ENCODE results near the gene AATF. TPM values are rescaled to one million over a fixed set of nuclear protein-coding genes. Genes with fewer than 3 reads are reported as not detected.

Gene AATF
- polyA plus RNA-seq, 3 donors = 33.2 to 34.1 (median 34.0) TPM

DNA sequence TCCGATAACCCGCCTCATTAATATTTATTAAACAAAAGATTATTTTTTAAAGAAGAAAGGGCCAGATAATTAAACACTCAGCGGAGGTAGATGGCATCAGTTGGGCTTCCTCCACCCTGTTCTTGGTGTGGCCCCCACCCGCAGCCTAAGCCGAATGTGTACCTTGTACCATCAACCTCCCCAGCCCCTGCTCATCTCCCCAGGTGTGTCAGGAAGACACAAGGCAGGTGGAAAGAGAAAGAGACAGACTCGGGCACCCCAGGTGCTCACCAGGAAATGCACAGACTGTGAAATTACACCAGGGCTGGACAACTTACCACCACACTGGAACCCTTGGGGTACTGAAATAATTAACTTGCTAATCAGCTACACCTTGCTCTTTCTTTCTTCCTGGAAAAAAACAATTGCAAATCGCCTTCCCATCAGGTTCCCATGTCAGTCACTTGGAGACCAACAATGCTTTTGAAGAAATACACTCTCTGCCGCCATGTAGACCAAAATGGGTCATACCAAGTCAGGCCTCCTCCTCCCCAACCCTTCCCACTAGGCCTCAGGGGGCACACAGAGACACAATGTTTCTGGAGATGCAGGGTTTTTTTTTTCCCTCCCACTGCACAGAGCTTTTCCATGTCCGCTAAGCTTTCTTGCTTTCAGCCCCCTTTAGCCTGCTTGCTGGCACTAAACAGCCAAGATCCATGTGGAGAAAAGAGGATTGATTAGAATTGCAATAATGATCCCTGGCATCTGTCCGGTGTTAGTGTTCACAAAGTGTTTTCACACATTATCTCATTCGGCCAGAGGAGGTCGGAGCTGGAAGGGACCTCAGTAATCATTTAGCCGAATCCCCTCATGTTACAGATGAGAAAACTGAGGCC lies 20.0 kb upstream of the AATF start:
- no peak overlapping the region for H3K27ac ChIP-seq (ENCODE audit: low read depth, low read length)
- 39 to 41% (median 40%) methylated on average over 13 of the region's 13 CpGs for WGBS, 3 donors

DNA sequence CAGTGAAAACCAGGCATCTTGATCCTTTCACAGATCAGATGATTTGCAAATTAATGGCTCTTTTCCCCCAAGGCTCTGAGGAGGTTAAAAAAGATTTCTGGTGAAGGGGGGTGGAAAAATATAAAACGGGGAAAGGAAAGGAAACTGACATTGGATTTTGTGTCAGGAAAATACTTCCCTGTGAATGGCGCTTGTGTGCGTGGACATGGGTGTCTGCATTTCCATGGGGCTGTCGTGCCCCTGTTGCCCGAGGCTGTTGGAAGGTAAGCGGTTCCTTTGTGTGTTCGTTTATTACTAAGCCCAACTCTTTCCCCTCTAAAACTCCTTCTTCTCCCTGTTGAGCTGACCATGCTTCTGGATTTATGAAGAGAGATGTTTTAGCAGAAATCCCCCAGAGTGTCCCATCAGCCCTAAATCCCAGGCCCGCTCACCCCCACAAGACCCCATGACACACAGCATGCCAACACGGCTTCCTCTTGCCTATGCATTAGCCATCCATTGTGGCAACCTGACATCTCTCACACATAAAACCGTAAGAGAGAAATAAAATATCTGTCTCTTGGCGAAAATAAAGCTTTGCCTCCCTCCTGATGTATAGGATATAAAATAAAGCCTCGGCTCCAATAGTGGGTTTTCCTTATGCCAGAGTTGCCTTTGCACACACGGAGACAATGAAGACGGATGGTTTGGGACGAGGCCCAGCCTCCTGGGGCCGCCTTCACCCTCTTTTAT lies 18.7 kb upstream of the AATF start:
- H3K27ac ChIP-seq (ENCODE audit: low read depth, low read length) = no peak overlapping the region
- 31 to 37% (median 34%) methylated on average over 16 of the region's 16 CpGs for WGBS, 3 donors

DNA sequence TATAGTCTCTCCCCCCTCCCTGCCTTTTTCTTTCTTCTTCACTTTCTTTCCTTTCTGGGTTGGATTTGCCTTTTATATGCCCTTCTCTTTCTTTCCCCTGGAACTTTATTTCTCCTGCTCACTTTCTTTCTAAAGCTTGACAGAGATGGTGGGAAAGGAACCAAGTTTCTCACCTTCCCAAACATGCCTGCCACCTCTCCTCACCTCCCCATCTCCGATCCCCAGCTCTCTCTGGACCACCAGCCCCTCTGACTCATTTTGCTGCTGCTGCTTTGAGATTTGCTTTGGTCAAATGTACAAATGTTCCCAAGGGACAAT lies 18.2 kb upstream of the AATF start:
- no peak overlapping the region for H3K27ac ChIP-seq (ENCODE audit: low read depth, low read length)
- WGBS, 3 donors = 57 to 65% (median 62%) methylated on average over 1 of the region's 1 CpG

DNA sequence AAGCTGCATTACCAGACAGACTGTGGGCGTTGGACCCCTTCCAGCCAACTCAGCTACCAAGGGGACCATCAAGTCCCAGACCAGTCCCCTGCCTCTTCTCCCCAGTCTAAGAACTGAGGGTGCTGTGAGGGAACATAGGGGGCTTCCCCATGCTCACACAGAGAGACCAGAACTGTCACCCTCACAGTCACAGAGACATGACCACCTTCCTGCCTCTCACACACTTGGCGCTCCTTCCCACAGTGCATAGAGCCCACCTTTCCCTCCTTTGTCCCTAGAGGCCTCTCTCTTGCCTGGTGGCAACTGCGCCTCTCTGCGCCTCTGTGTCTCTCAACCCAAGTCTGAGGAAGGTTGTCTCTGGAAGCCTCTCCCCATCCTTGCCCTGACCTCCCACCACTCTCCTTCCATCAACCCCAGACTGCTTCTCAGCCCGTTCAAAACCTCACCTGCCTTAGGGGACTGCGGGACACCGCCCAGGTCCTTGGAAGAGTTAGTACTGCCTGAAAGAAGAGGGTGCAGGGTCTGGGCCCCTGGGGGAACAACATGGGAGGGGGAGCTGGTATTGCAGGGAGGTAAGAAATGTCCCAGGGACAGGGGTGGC lies 17.6 kb upstream of the AATF start:
- no peak overlapping the region for H3K27ac ChIP-seq (ENCODE audit: low read depth, low read length)
- 30 to 49% (median 40%) methylated on average over 7 of the region's 7 CpGs for WGBS, 3 donors

DNA sequence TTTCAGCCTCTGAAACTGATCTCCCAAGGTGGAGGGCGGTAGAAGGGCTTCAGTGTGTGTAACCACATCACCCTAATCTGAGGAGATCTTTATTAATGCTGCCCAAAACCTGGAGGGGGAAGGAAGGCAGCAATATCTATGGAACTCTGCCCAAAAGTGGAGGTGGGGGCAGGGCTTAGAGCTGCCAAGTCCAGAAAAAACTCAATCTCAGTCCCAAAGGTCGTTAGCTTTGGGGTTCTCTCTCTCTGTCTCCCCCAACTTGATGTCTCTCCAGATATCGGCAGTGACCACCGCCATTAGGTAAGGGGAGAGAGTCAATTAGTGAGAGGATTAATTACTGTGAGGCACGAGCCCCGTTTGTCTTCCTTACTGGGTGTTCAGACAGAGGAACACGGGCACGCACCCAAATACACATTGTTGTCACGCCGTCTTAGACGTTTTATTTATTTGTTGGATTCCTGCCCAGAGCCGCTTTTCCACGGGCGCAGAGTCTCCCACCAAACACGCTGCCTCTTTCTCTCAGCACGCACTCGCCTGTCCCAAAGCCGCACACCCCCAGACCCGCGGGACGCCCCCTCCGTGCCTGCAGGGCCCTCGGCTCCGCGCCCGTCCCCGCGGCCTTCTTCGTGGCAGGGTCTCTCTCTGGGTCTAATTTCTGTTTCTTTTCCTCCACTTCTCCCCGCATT lies 16.9 kb upstream of the AATF start:
- H3K27ac ChIP-seq (ENCODE audit: low read depth, low read length) = no peak overlapping the region
- 2 to 4% (median 3%) methylated on average over 30 of the region's 30 CpGs for WGBS, 3 donors

DNA sequence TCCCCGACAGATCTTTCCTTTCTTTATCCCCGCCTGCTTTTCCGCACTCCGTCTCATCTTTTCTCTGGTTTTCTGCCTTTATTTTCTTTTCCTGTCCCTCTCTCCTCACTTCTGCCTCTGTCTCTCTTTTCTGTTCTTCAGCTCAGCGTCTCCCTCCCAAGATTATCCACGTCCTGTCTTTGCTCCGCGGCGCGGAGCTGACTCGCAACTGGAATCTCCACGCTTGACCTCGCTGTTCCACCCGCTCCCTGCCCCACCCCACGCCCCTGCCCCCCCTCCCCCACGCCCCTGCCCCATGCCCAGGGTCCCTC lies 16.4 kb upstream of the AATF start:
- H3K27ac ChIP-seq (ENCODE audit: low read depth, low read length) = no peak overlapping the region
- 2 to 7% (median 4%) methylated on average over 16 of the region's 16 CpGs for WGBS, 3 donors

DNA sequence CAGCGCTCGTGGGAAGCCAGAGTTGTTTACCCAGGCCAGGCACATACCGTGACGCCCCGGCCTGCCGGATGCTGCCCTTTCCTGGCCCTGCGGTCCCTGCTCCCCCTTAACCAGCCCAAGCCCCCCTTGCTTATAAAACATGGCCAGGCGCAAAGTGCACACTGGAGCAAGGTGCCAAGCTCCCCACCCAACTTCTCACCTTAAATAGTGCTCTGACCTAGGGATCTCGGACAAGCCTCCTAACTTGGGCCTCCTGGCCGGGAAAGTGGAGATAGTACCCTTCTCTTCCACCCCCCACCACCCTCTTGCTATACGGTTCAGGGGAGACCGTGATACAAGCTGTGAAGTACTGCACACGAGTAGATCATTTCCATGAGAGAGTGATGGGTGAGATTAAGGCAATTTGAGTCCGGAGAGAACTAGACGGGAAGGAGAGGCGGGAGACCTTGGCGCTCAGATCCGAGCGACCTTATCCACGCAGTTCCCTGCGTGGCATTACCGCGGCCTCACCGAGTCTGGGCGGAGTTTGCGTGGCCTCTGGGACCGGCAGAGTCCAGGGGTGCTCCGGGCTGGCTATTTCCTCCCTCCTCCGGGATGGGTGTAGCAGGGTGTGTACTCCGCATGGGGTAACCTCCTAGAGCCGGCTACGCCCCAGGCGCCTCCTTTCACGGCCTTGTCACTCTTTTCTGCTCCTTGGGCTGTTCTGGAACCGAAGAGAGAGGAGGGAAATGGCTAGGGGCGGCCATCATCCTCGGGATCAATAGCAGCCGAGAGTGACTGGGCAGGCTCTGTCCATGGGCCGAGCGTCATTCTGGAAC lies 15.9 kb upstream of the AATF start:
- no peak overlapping the region for H3K27ac ChIP-seq (ENCODE audit: low read depth, low read length)
- 6 to 9% (median 8%) methylated on average over 39 to 40 of the region's 40 CpGs for WGBS, 3 donors

DNA sequence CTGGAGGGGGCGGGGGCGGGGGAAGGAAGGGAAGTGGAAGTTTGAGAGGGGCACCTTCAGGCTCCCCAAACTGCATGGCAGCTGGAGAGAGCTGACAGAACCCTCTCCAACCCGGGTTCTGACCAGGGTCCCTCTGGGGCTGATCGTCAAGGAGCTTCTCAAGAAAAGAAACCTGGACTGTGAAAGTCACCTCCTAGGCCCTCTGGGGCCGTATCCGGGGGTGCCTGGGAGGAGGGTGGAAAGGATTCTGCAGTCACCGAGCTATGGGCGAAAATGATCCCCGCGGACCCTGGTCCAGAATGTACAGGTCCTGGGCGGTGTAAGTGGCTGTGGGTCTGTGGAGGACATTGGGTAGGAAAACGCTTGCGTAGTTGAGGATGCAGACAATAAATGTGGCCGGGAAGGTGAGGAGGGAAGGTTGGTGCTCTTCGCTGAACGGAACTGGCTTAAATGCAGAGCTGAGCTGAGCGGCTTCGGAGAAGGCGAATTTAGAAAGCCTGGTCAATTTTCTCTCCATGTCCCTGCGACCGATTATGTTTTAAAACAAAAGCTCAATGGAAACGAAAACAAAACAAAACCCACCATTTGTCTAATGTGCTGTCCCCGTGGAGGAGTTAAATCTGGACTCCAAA lies 15.1 kb upstream of the AATF start:
- 3 to 9% (median 9%) methylated on average over 23 of the region's 23 CpGs for WGBS, 3 donors

DNA sequence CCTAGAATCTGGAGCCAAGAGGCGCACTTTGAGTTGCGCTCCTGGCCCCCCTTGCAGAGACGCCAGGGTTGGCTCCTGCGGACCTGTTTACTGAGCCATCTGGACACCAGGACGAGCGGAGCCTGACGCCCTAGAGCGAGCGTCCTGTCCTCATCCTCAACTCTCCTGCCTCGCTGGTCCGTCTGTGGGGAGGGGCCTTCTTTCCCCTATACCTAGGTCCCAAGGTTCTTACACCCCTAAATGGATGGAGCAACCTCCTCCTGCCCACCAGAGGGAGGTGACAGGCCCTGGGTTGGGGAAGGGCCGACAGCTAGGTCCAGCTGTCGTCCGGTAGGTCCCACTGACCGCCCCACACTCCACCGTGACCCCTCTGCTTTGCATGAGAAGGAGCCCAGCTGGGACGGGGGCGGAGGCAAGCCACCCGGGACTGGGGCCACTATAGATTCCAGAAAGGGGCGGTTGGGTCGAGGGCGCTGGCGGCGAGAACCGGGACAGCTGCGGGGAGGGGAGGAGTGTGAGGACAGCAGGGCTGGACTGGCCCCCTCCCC lies 14.5 kb upstream of the AATF start:
- H3K27ac ChIP-seq (ENCODE audit: low read depth, low read length) = no peak overlapping the region
- WGBS, 3 donors = 4 to 6% (median 5%) methylated on average over 26 of the region's 26 CpGs

More for the DNA sequence above, 15.1 kb upstream of the AATF start:
- H3K27ac ChIP-seq (ENCODE audit: low read depth, low read length) = no peak overlapping the region

DNA sequence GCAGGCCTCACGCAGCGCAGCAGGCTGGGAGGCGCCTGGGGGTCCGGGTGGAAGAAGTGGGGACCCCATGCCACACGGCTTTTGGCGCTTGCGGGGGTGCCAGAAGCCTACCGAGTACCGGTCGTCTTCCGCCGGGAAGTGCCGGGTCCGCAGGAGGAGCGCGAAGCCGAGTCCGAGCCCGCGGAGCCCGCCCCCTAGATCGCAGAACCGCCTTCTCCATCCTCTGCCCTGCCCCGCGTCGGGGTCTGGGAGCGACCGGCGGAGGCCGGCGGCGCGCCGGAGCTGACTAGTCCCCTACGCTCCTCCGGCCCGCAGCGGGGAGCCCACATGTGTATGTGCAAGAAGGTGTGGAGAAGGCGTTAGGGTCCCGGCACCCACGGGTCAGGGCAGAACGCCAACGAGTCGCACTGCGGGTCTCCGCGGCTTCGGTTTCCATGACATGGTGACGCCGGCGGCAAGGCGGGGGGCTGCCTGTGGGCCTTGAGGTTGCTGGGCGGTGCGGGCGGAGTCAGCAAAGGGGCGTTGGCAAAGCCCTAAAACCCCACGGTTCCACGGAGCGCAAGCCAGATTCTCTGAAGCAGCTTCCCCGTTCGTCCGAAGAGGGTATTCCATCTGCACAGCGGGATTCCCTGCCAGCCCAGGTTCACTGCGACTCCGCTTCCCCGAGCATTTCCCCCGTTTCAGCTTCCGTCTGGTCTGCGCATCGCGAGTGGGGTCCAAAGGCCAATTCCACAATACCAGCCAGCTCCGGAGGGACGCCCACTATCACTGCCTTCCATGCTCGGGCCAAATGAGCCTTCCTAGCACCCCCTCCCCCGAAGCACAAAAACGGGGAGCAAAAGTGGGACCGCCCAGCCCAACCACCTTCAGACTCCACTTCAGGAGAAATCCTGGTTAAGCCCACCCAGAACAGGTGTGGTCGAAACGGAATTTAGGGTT lies 13.8 kb upstream of the AATF start:
- 3 to 4% (median 3%) methylated on average over 77 to 79 of the region's 79 CpGs for WGBS, 3 donors
- H3K27ac ChIP-seq (ENCODE audit: low read depth, low read length) = no peak overlapping the region

DNA sequence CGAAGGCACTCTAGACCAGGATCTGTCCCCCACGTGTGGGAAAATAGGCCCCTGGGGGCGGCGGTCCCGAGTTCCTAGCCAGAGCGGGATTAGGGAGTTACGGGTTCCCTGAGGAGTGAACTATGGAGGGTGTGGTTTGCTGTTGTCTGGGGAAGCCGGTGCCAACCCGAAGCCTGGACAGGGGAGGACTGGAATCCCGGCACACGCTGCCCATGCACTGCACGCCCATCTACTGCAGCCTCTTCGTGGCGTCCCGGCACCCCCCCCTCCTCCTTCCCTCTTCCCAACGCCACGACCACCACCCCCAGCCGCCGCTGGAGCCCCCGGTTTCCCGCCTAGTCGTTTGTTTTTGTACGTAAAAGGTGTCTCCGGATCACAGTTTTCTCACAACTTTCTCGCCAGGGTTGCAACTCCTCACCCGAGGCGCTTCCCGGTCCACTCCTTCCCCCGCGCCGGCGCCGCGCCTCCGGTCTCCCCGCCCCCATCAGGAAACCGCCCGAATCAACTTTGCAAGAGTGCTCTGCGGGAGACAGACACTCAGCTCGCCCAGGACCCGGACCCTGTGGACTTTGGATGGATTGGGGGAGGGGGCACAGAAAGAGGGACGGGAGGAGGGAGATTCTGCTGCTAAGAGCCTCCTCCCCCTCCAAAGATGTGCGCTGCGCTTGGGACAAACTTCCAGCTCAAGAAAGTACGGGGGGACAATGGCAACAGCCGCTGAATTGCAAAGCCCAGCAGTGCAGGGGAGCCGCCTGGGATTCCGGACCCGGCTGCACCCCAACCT lies 12.9 kb upstream of the AATF start:
- H3K27ac ChIP-seq (ENCODE audit: low read depth, low read length) = no peak overlapping the region
- WGBS, 3 donors = 2 to 3% (median 3%) methylated on average over 48 to 49 of the region's 49 CpGs

DNA sequence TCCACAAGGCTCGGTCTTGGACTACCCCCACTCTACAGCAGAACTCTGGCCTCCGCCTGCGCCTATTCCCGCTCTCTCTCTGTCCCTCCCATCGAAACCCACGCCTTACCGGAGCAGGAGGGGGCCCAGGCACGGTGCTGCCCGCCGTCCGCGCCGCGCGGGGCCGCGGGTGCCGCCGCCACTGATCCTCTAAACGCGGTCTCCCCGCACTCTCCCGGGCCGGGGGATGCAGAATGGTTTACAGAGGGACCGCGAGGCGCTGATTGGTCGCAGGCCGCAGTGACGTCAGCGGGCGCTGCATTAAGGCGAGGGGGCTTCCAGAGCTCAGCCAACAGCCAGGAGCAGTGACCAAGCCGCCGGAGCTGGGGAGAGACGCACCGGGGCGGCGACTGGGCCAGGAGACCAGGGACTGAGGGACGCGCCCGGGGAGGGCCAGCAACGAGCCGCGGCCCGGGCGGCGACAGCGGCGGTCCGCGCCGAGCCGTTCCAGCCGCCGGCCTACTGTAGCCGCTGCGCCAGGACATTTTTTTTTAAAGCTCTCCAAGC lies 12.2 kb upstream of the AATF start:
- H3K27ac ChIP-seq (ENCODE audit: low read depth, low read length) = no peak overlapping the region
- 1 to 3% (median 3%) methylated on average over 48 to 58 of the region's 58 CpGs for WGBS, 3 donors

DNA sequence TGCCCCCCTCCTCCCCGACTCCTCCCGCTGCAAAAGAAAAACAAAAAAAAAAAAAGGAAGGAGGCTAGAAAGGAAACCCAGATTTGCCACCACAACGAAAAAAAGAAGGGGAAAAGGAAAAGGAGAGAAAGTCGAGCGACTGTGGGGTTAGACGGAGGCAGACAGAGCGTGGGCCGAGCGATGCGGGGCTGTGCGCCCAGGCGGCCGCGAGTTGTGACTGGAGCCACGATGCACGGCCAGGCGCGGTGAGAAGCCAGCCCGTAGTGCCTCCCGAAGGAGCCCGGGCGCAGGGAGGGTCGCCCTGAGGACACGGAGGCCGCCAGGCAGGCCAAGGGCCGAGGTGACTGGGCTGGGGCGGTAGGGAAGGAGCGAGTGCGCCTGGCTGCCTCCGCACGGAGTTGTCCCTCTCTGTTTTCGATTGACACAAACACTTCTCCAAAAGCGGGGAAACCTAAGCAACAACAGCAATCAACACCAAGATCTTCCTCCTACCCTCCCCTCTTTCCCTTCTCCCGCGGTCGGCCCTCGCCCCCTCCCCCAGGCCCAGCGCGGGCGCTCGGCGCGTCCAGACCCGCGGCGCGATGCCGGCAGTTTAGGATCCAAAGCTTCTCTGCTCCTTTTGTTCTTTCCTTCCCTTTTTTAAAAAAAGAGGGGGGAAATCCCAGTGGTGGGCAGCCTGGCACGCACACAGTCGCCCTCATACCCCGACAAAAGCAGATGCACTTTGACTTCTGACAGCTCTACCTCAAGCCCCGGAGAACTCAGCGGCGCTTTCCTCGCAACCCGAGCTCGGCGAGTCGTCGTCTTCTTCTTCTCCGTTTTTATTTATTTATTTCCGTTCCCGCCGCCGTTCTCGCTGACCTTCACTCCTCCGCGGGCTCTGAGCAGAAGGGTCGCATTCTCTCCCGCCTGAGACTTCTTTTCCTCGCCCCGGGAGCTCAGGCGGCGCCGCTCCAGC lies 11.5 kb upstream of the AATF start, which contains the start of gene LHX1:
TSS of gene LHX1 (plus strand) at position 475 of the 958 bp plus-strand sequence. CDS start 723 bp downstream, outside the sequence.
- H3K27ac ChIP-seq (ENCODE audit: low read depth, low read length) = no peak within 1 kb of the TSS
- 2 to 3% (median 3%) methylated on average over 72 to 75 of the region's 75 CpGs for WGBS, 3 donors

DNA sequence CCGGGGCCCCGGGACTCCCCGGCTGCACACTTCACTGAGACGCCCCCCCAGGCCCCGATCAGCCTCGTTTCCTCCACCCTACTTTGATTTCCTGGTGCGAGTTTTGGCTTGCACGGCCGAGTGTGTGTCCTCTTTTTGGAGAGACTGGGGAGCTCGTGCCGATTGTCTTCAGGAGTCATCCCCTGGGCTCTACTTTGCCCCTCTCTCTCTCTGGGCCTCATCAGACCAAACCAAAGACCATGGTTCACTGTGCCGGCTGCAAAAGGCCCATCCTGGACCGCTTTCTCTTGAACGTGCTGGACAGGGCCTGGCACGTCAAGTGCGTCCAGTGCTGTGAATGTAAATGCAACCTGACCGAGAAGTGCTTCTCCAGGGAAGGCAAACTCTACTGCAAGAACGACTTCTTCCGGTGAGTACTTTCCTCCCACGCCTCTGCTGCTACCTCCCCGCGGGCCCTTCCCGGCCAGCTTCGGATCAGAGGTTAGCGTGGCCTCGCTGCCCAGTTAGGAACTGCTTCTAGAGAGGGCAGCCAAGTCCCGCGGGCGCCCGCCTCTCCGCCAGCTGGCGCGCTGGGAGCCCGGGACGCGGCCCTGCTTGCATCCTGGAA lies 10.7 kb upstream of the AATF start:
- 2 to 4% (median 3%) methylated on average over 35 to 36 of the region's 36 CpGs for WGBS, 3 donors
- H3K27ac ChIP-seq (ENCODE audit: low read depth, low read length) = no peak overlapping the region
